Erythroblast (primary cell): ENCODE measurements around the gene HERPUD2.

Experiments
- GATA1 ChIP-seq: IDR thresholded peaks from 2 replicates; pipeline ENCODE4 v1.6.1; 2011; ENCODE audit warnings: low read depth, mild to moderate bottlenecking, control low read depth, low read length, moderate library complexity
- POLR2A ChIP-seq: IDR thresholded peaks from 2 replicates; pipeline ENCODE4 v1.6.1; 2011; ENCODE audit warnings: mild to moderate bottlenecking, low read length

GRCh38 chr7:35677582-35678356 is 17.2 kb downstream of the HERPUD2 start:
- TF ChIP-seq POLR2A (no peak), GATA1 (no peak)
